Stimulated activated naive B cell treated with anti-CD40 and anti-IgM and Interleukin-4, amounts not matched to agents 10 μg/mL and 1 μg/mL and 100 μg/mL, for 72 hours (primary cell): Measurements from ENCODE around the gene CAPNS2.
A peak's percentile ranks its signal among the peaks of the same experiment; 100 is the strongest.

Experiments used
- ATAC-seq, 2 donors: fragments of 150-1000 bp; cut with Tn5 transposase; replicated peaks; 2 replicates each; pipeline ENCODE4 v1.10.0; 2021; ENCODE audit warnings: moderate library complexity in 1 of 2
- DNase-seq: peaks from one replicate; pipeline ENCODE4 v3.0.0; 2021
- H3K27ac Mint-ChIP-seq: one replicate; pipeline ENCODE4 v1.8.0; 2022; ENCODE audit warnings: mild to moderate bottlenecking, mixed read lengths
- H3K27me3 Mint-ChIP-seq, 2 donors: one replicate each; pipeline ENCODE4 v1.8.0; 2022; ENCODE audit warnings: mixed read lengths in 2 of 2
- H3K36me3 Mint-ChIP-seq, 2 donors: one replicate each; pipeline ENCODE4 v1.8.0; 2022; ENCODE audit warnings: mixed read lengths in 2 of 2, mild to moderate bottlenecking in 1 of 2
- H3K4me1 Mint-ChIP-seq, 2 donors: one replicate each; pipeline ENCODE4 v1.8.0; 2022; ENCODE audit warnings: mixed read lengths in 2 of 2, mild to moderate bottlenecking in 1 of 2
- H3K4me3 Mint-ChIP-seq, 2 donors: one replicate each; pipeline ENCODE4 v1.8.0; 2022; ENCODE audit warnings: mild to moderate bottlenecking in 2 of 2, mixed read lengths in 2 of 2, moderate library complexity in 1 of 2
- H3K9me3 Mint-ChIP-seq, 2 donors: one replicate each; pipeline ENCODE4 v1.8.0; 2022; ENCODE audit warnings: mixed read lengths in 2 of 2, mild to moderate bottlenecking in 1 of 2

Gene CAPNS2

GRCh38 chr16:55566432-55567175 lies at the start of gene CAPNS2:
CAPNS2 (plus strand) TSS chr16:55566684; CDS start chr16:55566757, 73 bp downstream.
- no peaks in the 10 kb centered on the region for H3K27me3 Mint-ChIP-seq

GRCh38 chr16:55521792-55522191 lies 44.7 kb upstream of the CAPNS2 start:
- Mint-ChIP-seq H3K27me3 (no peaks in the 10 kb centered on the region), H3K27ac (no peak overlapping the region), H3K4me1 (no peaks in the 10 kb centered on the region), H3K4me3 (no peak overlapping the region), H3K9me3 (peaks cover 6 to 9% of the 10 kb centered on the region in 2 donors), H3K36me3 (no peaks in the 10 kb centered on the region)
- no peak for DNase-seq
- no peak for ATAC-seq

More at GRCh38 chr16:55566432-55567175, at the start of gene CAPNS2:
- H3K4me1 Mint-ChIP-seq, result peaks cover 0 to 2% of the 10 kb centered on the region in 2 donors
- no peak within 1 kb of the TSS for H3K27ac Mint-ChIP-seq
- no peak within 1 kb of the TSS for H3K4me3 Mint-ChIP-seq
- no peaks in the 10 kb centered on the region for H3K9me3 Mint-ChIP-seq
- no peak for DNase-seq
- H3K36me3 Mint-ChIP-seq, result no peaks in the 10 kb centered on the region
- no peak for ATAC-seq

- Mint-ChIP-seq H3K36me3 (no peaks in the 10 kb centered on the region), H3K4me3 (no peak overlapping the region), H3K9me3 (peaks cover 6 to 9% of the 10 kb centered on the region in 2 donors), H3K27me3 (no peaks in the 10 kb centered on the region), H3K4me1 (no peaks in the 10 kb centered on the region), H3K27ac (no peak overlapping the region)
- DNase-seq, result no peak
- no peak for ATAC-seq
Measured at GRCh38 chr16:55526441-55526840, 40.0 kb upstream of the CAPNS2 start.

GRCh38 chr16:55527885-55528284 lies 38.6 kb upstream of the CAPNS2 start:
- no peaks in the 10 kb centered on the region for H3K4me1 Mint-ChIP-seq

GRCh38 chr16:55529018-55529417 lies 37.5 kb upstream of the CAPNS2 start:
- ATAC-seq, result no peak

More at GRCh38 chr16:55527885-55528284, 38.6 kb upstream of the CAPNS2 start:
- no peaks in the 10 kb centered on the region for H3K27me3 Mint-ChIP-seq
- H3K36me3 Mint-ChIP-seq, result no peaks in the 10 kb centered on the region
- DNase-seq (no peak), ATAC-seq (no peak)
- no peak overlapping the region for H3K27ac Mint-ChIP-seq
- no peaks in the 10 kb centered on the region for H3K9me3 Mint-ChIP-seq
- H3K4me3 Mint-ChIP-seq, result no peak overlapping the region

GRCh38 chr16:55530316-55530856 lies 36.1 kb upstream of the CAPNS2 start:
- no peak overlapping the region for H3K4me3 Mint-ChIP-seq
- no peaks in the 10 kb centered on the region for H3K27me3 Mint-ChIP-seq
- ATAC-seq (no peak), DNase-seq (no peak)
- H3K9me3 Mint-ChIP-seq, result no peaks in the 10 kb centered on the region
- H3K4me1 Mint-ChIP-seq, result no peaks in the 10 kb centered on the region
- no peaks in the 10 kb centered on the region for H3K36me3 Mint-ChIP-seq
- H3K27ac Mint-ChIP-seq, result no peak overlapping the region

More at GRCh38 chr16:55529018-55529417, 37.5 kb upstream of the CAPNS2 start:
- Mint-ChIP-seq H3K9me3 (no peaks in the 10 kb centered on the region), H3K27ac (no peak overlapping the region), H3K4me1 (no peaks in the 10 kb centered on the region), H3K27me3 (no peaks in the 10 kb centered on the region), H3K36me3 (no peaks in the 10 kb centered on the region), H3K4me3 (no peak overlapping the region)
- no peak for DNase-seq

- ATAC-seq, result no peak
- Mint-ChIP-seq H3K4me1 (no peaks in the 10 kb centered on the region), H3K36me3 (no peaks in the 10 kb centered on the region), H3K27me3 (no peaks in the 10 kb centered on the region), H3K27ac (no peak overlapping the region), H3K9me3 (no peaks in the 10 kb centered on the region), H3K4me3 (no peak overlapping the region)
- DNase-seq, result no peak
Measured at GRCh38 chr16:55532227-55532626, 34.3 kb upstream of the CAPNS2 start.

GRCh38 chr16:55534756-55535155 lies 31.7 kb upstream of the CAPNS2 start:
- no peak overlapping the region for H3K27ac Mint-ChIP-seq
- H3K9me3 Mint-ChIP-seq, result no peaks in the 10 kb centered on the region
- no peaks in the 10 kb centered on the region for H3K4me1 Mint-ChIP-seq
- no peak overlapping the region for H3K4me3 Mint-ChIP-seq
- DNase-seq (no peak), ATAC-seq (no peak)
- no peaks in the 10 kb centered on the region for H3K27me3 Mint-ChIP-seq
- H3K36me3 Mint-ChIP-seq, result no peaks in the 10 kb centered on the region

- ATAC-seq (no peak), DNase-seq (no peak)
- H3K36me3 Mint-ChIP-seq, result no peaks in the 10 kb centered on the region
- no peak overlapping the region for H3K4me3 Mint-ChIP-seq
- no peaks in the 10 kb centered on the region for H3K9me3 Mint-ChIP-seq
- no peaks in the 10 kb centered on the region for H3K4me1 Mint-ChIP-seq
- no peaks in the 10 kb centered on the region for H3K27me3 Mint-ChIP-seq
- H3K27ac Mint-ChIP-seq, result no peak overlapping the region
Measured at GRCh38 chr16:55539049-55539448, 27.4 kb upstream of the CAPNS2 start.

GRCh38 chr16:55539488-55539887 lies 27.0 kb upstream of the CAPNS2 start:
- Mint-ChIP-seq H3K9me3 (no peaks in the 10 kb centered on the region), H3K27ac (no peak overlapping the region), H3K36me3 (no peaks in the 10 kb centered on the region), H3K27me3 (no peaks in the 10 kb centered on the region), H3K4me1 (no peaks in the 10 kb centered on the region), H3K4me3 (no peak overlapping the region)
- ATAC-seq (no peak), DNase-seq (no peak)

- H3K27ac Mint-ChIP-seq, result no peak overlapping the region
- H3K4me3 Mint-ChIP-seq, result no peak overlapping the region
- no peaks in the 10 kb centered on the region for H3K36me3 Mint-ChIP-seq
Measured at GRCh38 chr16:55540221-55540620, 26.3 kb upstream of the CAPNS2 start.

GRCh38 chr16:55542459-55543082 lies 23.9 kb upstream of the CAPNS2 start:
- no peaks in the 10 kb centered on the region for H3K36me3 Mint-ChIP-seq
- H3K4me3 Mint-ChIP-seq, result no peak overlapping the region
- no peaks in the 10 kb centered on the region for H3K4me1 Mint-ChIP-seq
- no peak overlapping the region for H3K27ac Mint-ChIP-seq
- H3K9me3 Mint-ChIP-seq, result no peaks in the 10 kb centered on the region
- ATAC-seq (peak in 1 of 2 donors; percentile 27), DNase-seq (no peak)
- H3K27me3 Mint-ChIP-seq, result no peaks in the 10 kb centered on the region

More at GRCh38 chr16:55540221-55540620, 26.3 kb upstream of the CAPNS2 start:
- no peak for ATAC-seq
- no peaks in the 10 kb centered on the region for H3K27me3 Mint-ChIP-seq
- H3K4me1 Mint-ChIP-seq, result no peaks in the 10 kb centered on the region
- no peaks in the 10 kb centered on the region for H3K9me3 Mint-ChIP-seq
- DNase-seq, result no peak

GRCh38 chr16:55543472-55543871 lies 23.0 kb upstream of the CAPNS2 start:
- no peaks in the 10 kb centered on the region for H3K4me1 Mint-ChIP-seq
- H3K27me3 Mint-ChIP-seq, result no peaks in the 10 kb centered on the region
- H3K36me3 Mint-ChIP-seq, result no peaks in the 10 kb centered on the region
- no peak overlapping the region for H3K27ac Mint-ChIP-seq
- H3K9me3 Mint-ChIP-seq, result no peaks in the 10 kb centered on the region
- H3K4me3 Mint-ChIP-seq, result no peak overlapping the region
- ATAC-seq, result no peak
- DNase-seq, result no peak

GRCh38 chr16:55552621-55553020 lies 13.9 kb upstream of the CAPNS2 start:
- no peaks in the 10 kb centered on the region for H3K9me3 Mint-ChIP-seq
- no peak for DNase-seq
- H3K4me1 Mint-ChIP-seq, result no peaks in the 10 kb centered on the region

GRCh38 chr16:55555436-55555835 lies 11.0 kb upstream of the CAPNS2 start:
- Mint-ChIP-seq H3K4me3 (no peak overlapping the region), H3K36me3 (no peaks in the 10 kb centered on the region), H3K9me3 (no peaks in the 10 kb centered on the region), H3K4me1 (no peaks in the 10 kb centered on the region), H3K27ac (no peak overlapping the region), H3K27me3 (no peaks in the 10 kb centered on the region)
- DNase-seq (no peak), ATAC-seq (no peak)

More at GRCh38 chr16:55552621-55553020, 13.9 kb upstream of the CAPNS2 start:
- no peak for ATAC-seq
- Mint-ChIP-seq H3K36me3 (no peaks in the 10 kb centered on the region), H3K4me3 (no peak overlapping the region), H3K27ac (no peak overlapping the region), H3K27me3 (no peaks in the 10 kb centered on the region)
